GM18951 (cell line): ENCODE data around the gene LTBP3.

Experiments used
- POLR2A ChIP-seq: IDR thresholded peaks from 4 replicates; pipeline ENCODE4 v1.6.1; 2011; ENCODE audit warnings: mild to moderate bottlenecking; ENCODE audit not compliant: insufficient read length, insufficient read depth; ENCODE audit errors: extremely low read depth
- in situ Hi-C: fragments of 300-500 bp; cut with MboI; formaldehyde crosslinking; loops from one replicate; pipeline ENCODE4 v1.12.0; 2022; ENCODE audit warnings: low sequenced_read_pairs, mixed read lengths, inconsistent platforms; ENCODE audit not compliant: unreplicated experiment

The LTBP3 gene

GRCh38 chr11:65580031-65580692, 22.0 kb upstream of the LTBP3 start:
- in situ Hi-C loops, result no loop called here
- no peak for TF ChIP-seq POLR2A

GRCh38 chr11:65579291-65579690, 21.1 kb upstream of the LTBP3 start:
- in situ Hi-C loops, result no loop called here

DNA sequence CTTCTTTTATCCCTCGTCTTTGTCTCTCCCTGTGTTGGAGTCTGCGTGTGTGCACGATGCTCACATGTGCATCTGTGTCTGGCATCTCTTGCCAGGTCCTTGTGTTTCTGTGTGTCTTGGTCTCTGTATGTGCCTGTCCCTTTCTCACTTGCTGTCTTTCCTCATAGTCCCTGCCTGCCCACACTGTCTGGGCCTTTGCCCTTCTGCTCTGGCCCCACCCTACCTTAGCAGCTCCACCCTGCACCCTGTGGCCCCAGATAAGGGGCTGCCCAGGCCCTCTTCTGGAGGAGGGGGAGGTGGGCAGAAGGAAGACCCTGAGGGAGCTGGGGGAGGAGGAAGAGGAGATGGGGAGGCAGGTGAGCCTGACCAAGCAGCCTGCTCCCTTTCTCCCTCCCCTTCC, 20.5 kb upstream of the LTBP3 start:
- no peak for TF ChIP-seq POLR2A
- in situ Hi-C loops, result no loop called here

More at GRCh38 chr11:65579291-65579690, 21.1 kb upstream of the LTBP3 start:
- TF ChIP-seq POLR2A, result no peak

GRCh38 chr11:65578134-65578533, 20.0 kb upstream of the LTBP3 start:
- in situ Hi-C loops, result no loop called here
- TF ChIP-seq POLR2A, result no peak

GRCh38 chr11:65577756-65578109, 19.6 kb upstream of the LTBP3 start:
- TF ChIP-seq POLR2A, result no peak
- in situ Hi-C loops, result no loop called here

DNA sequence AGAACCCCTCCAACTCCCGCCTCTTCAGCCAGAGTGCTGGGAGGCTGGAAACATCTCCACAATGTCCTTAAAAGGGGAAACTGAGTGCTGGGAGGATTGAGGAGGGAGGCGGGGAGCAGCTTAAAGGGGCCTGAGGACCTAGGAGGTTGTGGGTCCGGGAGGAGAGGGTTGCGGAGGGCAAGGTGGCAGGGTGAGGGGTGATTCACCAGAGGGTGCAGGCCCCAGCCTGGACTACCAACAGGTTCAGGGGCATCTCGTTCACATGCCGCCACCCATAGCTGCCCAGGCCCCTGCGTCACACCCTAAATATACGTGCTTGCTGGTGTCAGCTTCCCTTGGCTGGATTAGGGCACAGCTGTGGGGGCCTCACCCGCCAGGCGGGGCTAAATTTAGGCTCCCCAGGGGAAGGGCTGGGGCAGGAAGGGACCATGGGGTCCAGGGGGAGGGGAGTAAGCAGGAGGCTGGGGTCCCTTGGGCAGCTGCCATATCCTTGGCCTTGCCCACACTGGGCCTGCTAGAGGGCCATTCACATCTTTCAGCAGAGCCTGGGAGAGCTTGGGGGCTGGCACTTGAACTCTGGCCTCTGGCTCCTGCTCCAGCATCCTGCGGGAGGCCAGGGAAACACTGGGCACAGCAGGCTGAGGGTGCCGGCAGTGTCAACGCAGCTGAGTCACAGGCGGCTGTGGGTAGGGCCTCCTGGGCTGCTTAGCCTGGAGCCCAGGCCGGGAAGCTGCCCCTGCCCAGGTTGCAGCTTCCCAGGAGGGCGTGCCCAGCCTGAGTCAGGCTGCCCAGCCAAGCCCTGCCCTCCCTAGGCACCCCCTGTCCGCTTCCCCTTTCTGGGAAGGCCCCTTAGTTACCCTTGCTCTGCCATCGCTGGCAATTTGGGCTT, 19.0 kb upstream of the LTBP3 start:
- TF ChIP-seq POLR2A, result no peak
- in situ Hi-C loops, result no loop called here

- in situ Hi-C loops, result no loop called here
- TF ChIP-seq POLR2A, result no peak
Measured at GRCh38 chr11:65576232-65576866, 18.2 kb upstream of the LTBP3 start.

DNA sequence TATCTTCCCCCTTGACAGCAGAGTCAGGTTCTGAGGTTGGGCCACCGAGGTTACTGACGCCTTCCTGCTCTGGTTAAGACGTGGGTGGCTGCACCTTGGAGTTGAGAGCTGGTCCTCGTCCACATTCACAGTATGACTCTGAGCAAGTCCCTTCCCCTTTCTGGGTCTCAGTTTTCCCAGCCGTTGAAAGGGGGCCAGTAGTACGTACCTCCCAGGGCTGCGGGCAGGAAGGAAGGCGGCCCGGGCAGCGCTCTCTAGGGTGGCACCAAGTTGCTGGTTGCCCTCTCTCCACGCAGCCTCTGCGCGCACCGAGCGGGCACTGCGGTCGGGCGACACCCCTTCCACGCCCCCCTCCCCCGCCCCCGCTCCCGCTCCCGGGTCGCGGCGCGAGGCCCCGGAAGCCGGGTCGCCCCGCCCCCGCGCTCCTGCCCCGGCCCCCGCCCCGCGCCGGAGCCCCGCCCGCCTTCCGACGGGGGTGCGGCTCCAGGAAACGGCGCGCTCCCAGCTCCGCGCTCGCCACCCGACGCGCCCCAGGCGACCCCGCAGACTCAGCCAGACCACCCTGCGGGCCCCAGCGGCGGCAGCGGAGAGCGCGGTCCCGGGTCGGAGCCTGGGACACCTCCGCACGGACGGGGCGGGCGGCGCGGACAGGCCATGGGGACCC, 17.5 kb upstream of the LTBP3 start, which contains the start of gene EHBP1L1:
Gene EHBP1L1 (plus strand): TSS at position 486 of the 664 bp plus-strand sequence. CDS start 250 bp downstream, outside the sequence.
- in situ Hi-C loops, result no loop called here
- peak; percentile 59 for TF ChIP-seq POLR2A

DNA sequence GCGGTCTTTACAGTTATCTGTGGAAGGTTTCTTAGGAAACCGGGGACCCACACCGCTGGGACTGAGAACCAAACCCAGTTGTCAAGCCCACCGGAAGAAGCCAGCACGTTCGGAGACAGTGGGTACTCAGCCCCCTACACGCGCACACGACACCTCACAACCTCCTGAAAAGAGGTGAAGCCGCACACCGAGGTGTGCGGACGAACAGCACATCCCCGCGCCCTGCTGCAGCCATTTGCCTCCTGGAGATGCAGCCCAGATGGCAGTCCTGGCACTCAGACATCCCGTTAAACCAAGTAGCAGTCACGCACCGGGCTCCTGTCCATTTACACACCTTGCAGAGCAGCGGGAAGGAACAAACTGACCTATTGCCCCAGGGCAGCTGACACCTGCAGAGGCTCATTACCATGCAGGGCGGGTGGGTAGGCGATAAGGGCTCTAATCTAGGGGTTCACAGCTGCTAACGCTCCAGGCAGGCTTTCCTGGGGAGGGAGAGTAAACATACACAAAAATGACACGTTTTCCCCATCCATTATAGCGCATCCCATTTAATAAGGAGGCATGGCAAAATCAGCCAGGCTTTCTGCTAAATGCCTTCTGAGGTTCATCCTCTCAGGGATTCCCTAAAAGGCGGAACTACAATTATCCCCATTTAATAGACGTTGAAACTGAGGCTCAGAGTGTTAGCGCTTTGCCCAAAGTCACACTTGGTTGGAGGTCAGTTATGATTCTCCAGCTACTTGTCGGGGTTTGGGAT, 16.8 kb upstream of the LTBP3 start:
- peak; percentile 19 for TF ChIP-seq POLR2A
- in situ Hi-C loops, result no loop called here

DNA sequence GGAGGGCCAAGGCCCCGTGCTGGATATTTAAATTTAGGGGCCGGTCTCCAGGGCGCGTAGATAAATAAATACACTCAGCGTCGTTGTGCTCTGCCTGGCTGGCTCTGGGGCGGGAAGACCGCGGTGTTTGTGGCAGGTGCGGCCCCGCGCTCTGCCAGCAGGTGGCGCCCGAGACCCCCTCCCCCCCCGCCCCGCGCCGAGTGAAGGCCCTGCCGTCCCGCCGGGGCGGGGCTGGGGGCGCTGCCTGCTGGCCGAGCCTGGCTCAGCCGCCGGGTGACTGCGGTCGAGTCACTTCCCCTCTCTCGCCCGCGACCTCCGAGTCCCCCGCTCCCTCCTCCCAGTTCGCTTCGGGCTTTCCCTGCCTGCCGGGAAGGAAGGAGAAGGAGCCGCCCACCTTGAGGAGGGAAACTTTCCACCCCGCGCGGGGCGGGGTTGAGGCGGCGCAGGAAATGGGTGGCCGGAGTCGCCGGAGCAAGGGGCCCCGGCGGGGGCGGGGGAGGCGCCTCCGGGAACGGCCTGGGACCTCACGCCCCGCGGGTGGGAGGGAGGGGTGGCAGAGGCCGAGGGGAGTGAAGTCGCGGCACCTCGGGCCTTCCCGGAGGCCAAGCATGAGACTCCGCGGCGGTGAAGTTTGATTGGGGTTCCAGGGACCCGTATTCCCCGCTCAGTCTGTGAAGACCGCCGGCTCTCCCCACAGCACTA, 16.1 kb upstream of the LTBP3 start:
- in situ Hi-C loops, result no loop called here

DNA sequence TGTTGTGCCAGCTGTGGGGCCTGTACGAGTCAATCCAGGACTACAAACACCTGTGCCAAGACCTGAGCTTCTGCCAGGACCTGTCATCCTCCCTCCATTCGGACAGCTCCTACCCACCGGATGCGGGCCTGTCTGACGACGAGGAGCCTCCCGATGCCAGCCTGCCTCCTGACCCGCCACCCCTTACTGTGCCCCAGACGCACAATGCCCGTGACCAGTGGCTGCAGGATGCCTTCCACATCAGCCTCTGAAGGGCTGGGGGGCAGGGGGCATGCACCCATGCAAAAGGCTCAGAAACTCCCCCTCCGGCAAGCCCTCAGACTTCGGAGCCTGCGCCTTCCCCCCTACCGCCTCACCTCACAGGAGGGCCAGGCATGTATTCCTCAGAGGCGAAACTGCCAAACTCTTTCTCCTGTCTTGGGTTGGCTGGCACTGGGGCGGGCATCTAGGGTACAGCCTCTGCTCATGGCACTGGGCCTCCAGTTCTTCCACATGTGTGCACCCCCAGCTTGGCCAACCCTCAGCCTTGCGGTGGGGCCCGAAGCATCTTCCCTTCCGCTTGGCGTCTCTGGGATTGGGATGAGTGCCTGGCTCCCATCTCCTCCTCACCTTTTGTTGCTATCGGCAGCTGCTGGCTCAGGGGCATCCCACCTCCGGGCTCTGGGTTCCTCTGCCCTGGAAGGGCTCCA, 15.4 kb upstream of the LTBP3 start:
- in situ Hi-C loops, result no loop called here
- TF ChIP-seq POLR2A, result no peak

More for the DNA sequence above, 16.1 kb upstream of the LTBP3 start:
- peak; percentile 12 for TF ChIP-seq POLR2A
